ENCODE results near the gene RIPK4.
"Not testable (repeated sequence)": the region's sequence is repeated elsewhere in the genome, so short reads cannot be mapped to it uniquely, and the experiment has no call there.

RIPK4 gene

DNA sequence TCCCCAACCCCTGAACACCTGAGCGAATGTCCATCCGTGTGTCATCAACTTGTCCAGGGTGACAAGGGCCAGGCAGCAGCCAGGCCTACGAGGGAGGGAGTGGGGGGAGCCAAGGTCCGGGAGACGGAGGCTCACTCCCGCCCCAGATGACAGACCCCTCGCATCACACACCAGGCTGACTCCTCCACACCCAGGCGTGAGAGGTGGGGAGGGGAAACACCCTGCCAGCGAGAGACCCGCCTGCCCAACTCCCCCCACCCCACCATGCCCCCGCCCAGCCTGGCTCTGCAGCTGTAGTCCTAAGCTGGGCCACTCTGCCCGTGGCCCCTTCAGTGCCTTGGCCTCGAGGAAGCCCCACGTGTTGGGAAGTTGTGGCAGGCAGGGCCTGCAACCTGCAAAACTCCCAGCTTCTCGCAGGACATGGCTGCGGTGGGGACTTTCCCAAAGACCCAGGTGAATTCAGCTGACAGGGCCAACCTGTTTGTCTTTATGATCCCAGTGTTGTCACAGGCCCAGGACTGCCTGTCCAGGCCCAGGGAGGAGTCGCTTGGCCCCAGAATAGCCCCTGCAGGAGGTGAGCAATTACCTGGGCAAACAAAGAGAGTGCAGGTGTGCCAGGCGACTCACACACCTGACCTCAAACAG lies 62.9 kb downstream of the RIPK4 start:
- Histone ChIP-seq H3K9ac (ENCODE audit: low read depth, low read length) (no peak overlapping the region), H3K4me3 (ENCODE audit: low read depth, low read length) (no peak overlapping the region), H3K4me1 (ENCODE audit: control insufficient read depth, insufficient read depth, low read length) (no peaks in the 10 kb centered on the region), H3K36me3 (ENCODE audit: control insufficient read depth, insufficient read depth, low read length) (no peaks in the 10 kb centered on the region), H3K9me3 (ENCODE audit: control insufficient read depth, insufficient read depth, low read length) (no peaks in the 10 kb centered on the region), H3K27me3 (ENCODE audit: control insufficient read depth, insufficient read depth, low read length) (no peaks in the 10 kb centered on the region), H3K27ac (ENCODE audit: low read depth, low read length) (no peak overlapping the region)

DNA sequence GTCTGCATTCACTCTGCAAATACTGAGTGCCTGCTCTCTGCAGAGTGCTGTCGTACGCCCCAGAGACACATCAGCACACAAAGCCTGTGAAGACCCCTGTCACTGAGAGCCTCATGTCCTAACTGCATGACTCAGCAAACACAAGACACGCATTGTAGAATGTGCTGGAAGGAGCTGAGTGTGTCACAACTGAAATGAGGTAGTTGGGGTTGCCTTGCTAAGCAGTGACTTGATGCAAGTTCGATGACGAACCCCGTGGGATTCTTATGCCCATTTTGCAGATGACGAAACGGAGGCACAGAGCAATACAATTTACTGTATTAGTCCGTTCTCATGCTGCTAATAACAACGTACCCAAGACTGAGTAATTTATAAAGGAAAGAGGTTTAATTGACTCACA lies 65.1 kb downstream of the RIPK4 start:
- Histone ChIP-seq H3K27me3 (ENCODE audit: control insufficient read depth, insufficient read depth, low read length) (no peaks in the 10 kb centered on the region), H3K36me3 (ENCODE audit: control insufficient read depth, insufficient read depth, low read length) (no peaks in the 10 kb centered on the region), H3K4me3 (ENCODE audit: low read depth, low read length) (no peak overlapping the region), H3K9me3 (ENCODE audit: control insufficient read depth, insufficient read depth, low read length) (no peaks in the 10 kb centered on the region), H3K27ac (ENCODE audit: low read depth, low read length) (no peak overlapping the region), H3K4me1 (ENCODE audit: control insufficient read depth, insufficient read depth, low read length) (no peaks in the 10 kb centered on the region), H3K9ac (ENCODE audit: low read depth, low read length) (no peak overlapping the region)

DNA sequence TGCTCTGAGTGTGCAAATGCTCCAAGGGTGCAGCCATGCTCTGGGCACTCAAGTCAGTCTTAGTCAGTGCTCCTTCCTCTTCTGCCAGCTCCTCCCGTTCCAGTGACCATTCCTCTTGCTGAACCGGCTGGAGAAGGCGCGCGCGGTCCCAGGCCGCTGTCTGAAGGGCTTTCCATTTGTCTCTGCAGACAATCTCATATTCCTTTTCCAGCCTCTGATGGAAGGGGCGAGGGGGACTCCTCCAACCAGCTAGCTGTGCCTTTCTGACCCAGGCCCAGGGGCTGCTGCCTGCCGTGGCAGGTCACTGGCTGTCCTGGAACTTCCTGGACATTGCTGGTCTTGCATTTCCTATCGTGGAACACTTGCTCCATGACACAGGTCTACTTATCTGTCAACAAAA lies 67.5 kb downstream of the RIPK4 start:
- Histone ChIP-seq H3K9ac (ENCODE audit: low read depth, low read length) (no peak overlapping the region), H3K4me1 (ENCODE audit: control insufficient read depth, insufficient read depth, low read length) (no peaks in the 10 kb centered on the region), H3K4me3 (ENCODE audit: low read depth, low read length) (no peak overlapping the region), H3K36me3 (ENCODE audit: control insufficient read depth, insufficient read depth, low read length) (no peaks in the 10 kb centered on the region), H3K27ac (ENCODE audit: low read depth, low read length) (no peak overlapping the region), H3K9me3 (ENCODE audit: control insufficient read depth, insufficient read depth, low read length) (no peaks in the 10 kb centered on the region), H3K27me3 (ENCODE audit: control insufficient read depth, insufficient read depth, low read length) (no peaks in the 10 kb centered on the region)

DNA sequence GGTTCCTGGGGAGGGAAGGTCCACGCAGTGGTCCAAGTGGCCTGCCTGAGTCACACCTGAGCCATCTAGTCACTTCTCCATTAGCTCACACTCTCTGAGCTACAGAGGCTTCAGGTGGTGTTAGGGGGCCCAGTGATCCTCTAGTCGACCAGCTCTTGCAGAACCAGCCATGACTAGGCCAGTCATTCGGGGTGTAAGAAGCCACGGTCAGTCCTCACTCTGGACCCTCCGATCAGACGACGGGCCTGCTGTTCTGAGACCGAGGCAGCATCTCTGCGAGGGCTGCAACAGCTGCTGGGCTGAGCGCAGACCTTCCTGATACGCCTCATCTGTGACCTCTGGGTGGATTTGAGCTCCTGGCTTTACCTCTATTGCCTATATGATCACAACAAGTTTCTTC lies 68.8 kb downstream of the RIPK4 start:
- Histone ChIP-seq H3K27me3 (ENCODE audit: control insufficient read depth, insufficient read depth, low read length) (no peaks in the 10 kb centered on the region), H3K4me3 (ENCODE audit: low read depth, low read length) (no peak overlapping the region), H3K9ac (ENCODE audit: low read depth, low read length) (no peak overlapping the region), H3K4me1 (ENCODE audit: control insufficient read depth, insufficient read depth, low read length) (no peaks in the 10 kb centered on the region), H3K36me3 (ENCODE audit: control insufficient read depth, insufficient read depth, low read length) (no peaks in the 10 kb centered on the region), H3K9me3 (ENCODE audit: control insufficient read depth, insufficient read depth, low read length) (no peaks in the 10 kb centered on the region), H3K27ac (ENCODE audit: low read depth, low read length) (no peak overlapping the region)

DNA sequence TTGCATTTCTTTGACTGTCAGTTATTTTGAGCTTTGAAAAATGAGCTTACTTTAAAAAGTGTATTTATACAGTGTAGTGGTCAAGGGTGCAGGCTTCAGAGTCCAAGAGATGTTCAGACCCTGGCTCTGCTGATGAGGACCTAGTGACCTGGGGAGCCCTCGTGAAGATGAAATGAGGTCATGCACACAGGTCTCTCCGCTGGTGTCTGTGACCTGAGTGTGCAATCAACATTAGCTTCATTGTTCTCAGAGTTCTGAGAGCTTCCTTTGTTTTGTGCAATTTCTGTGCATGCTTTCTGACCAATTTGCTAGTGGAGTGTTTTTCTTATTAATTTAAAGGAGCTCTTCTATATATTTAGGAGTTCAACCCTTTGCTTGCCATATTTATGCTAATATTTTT lies 71.3 kb downstream of the RIPK4 start:
- Histone ChIP-seq H3K27ac (ENCODE audit: low read depth, low read length) (no peak overlapping the region), H3K9me3 (ENCODE audit: control insufficient read depth, insufficient read depth, low read length) (no peaks in the 10 kb centered on the region), H3K4me1 (ENCODE audit: control insufficient read depth, insufficient read depth, low read length) (no peaks in the 10 kb centered on the region), H3K4me3 (ENCODE audit: low read depth, low read length) (no peak overlapping the region), H3K9ac (ENCODE audit: low read depth, low read length) (no peak overlapping the region), H3K36me3 (ENCODE audit: control insufficient read depth, insufficient read depth, low read length) (no peaks in the 10 kb centered on the region), H3K27me3 (ENCODE audit: control insufficient read depth, insufficient read depth, low read length) (no peaks in the 10 kb centered on the region)

- H3K9ac ChIP-seq (ENCODE audit: low read depth, low read length); H3K9me3 ChIP-seq (ENCODE audit: control insufficient read depth, insufficient read depth, low read length); H3K36me3 ChIP-seq (ENCODE audit: control insufficient read depth, insufficient read depth, low read length); H3K27ac ChIP-seq (ENCODE audit: low read depth, low read length); H3K4me3 ChIP-seq (ENCODE audit: low read depth, low read length); H3K4me1 ChIP-seq (ENCODE audit: control insufficient read depth, insufficient read depth, low read length); H3K27me3 ChIP-seq (ENCODE audit: control insufficient read depth, insufficient read depth, low read length): not testable (repeated sequence)
Measured at GRCh38 chr21:41694042-41694441, 72.8 kb downstream of the RIPK4 start.

- Histone ChIP-seq H3K27me3 (ENCODE audit: control insufficient read depth, insufficient read depth, low read length) (no peaks in the 10 kb centered on the region), H3K4me1 (ENCODE audit: control insufficient read depth, insufficient read depth, low read length) (no peaks in the 10 kb centered on the region), H3K9me3 (ENCODE audit: control insufficient read depth, insufficient read depth, low read length) (no peaks in the 10 kb centered on the region), H3K9ac (ENCODE audit: low read depth, low read length) (no peak overlapping the region), H3K27ac (ENCODE audit: low read depth, low read length) (no peak overlapping the region), H3K4me3 (ENCODE audit: low read depth, low read length) (no peak overlapping the region), H3K36me3 (ENCODE audit: control insufficient read depth, insufficient read depth, low read length) (no peaks in the 10 kb centered on the region)
Measured at GRCh38 chr21:41692185-41692565, 74.7 kb downstream of the RIPK4 start.

DNA sequence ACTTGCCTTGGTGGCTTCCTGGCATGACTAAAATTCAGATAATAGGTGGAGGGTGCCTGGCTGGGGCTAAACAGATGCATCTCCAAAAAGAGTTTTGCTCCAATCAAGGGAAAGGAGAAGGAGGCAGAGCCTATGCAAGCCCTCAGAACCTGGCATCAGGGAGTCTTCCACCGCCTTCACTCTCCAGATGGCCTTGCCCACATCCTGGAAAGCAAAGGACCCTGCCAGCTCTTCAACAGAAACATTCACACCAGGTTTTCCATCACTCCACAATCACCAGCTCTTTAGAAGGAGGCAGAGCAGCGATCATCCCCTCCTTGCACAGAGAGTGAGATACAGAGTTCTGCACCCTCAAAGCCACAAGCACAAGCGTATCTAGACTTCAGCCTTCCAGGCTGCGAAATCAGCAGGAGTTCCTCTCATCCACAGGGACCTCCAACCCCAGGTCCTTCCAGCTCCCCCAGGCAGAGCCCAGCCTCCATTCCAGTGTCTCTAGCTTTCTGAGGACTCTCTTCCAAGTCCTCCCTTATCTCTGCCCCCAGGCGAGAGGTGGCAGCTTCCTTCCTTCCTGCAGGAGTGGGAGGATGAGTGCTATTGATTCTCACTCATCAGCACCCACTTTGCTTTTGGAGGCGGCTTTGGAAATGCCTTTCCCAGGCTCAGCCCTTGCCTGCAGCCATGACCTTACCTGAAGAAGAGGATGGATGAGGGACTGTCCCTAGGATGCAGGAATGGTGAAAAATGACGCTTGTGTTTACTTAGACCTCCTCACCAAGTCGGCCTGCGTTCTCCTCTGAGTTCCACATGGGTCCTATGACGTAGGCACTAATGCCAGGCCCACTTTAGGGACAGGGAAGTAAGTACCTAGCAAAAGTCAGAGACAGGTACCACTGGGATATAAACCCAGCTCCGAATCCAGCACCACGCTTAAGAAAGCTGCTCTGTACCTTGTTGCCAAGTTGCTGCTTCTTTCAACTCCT lies 75.4 kb downstream of the RIPK4 start:
- H3K27me3 ChIP-seq (ENCODE audit: control insufficient read depth, insufficient read depth, low read length): no peaks in the 10 kb centered on the region
- no peaks in the 10 kb centered on the region for H3K4me1 ChIP-seq (ENCODE audit: control insufficient read depth, insufficient read depth, low read length)
- no peak overlapping the region for H3K4me3 ChIP-seq (ENCODE audit: low read depth, low read length)
- H3K9ac ChIP-seq (ENCODE audit: low read depth, low read length): no peak overlapping the region
- no peak overlapping the region for H3K27ac ChIP-seq (ENCODE audit: low read depth, low read length)
- no peaks in the 10 kb centered on the region for H3K9me3 ChIP-seq (ENCODE audit: control insufficient read depth, insufficient read depth, low read length)
- H3K36me3 ChIP-seq (ENCODE audit: control insufficient read depth, insufficient read depth, low read length): no peaks in the 10 kb centered on the region
